Smooth muscle cell of the brain vasculature (primary cell): ENCODE measurements around the gene CYFIP2.

Experiments
- DNase-seq: peaks from one replicate; pipeline ENCODE4 v3.0.0-alpha.2; 2012; ENCODE audit warnings: low read depth, low spot score

CYFIP2 gene

GRCh38 chr5:157324237-157324636 is 58.3 kb downstream of the CYFIP2 start:
- no peak for DNase-seq

- DNase-seq, result no peak
Measured at GRCh38 chr5:157326440-157327005, 60.6 kb downstream of the CYFIP2 start.

- DNase-seq, result no peak
Measured at GRCh38 chr5:157327771-157328170, 61.8 kb downstream of the CYFIP2 start.

- DNase-seq, result peak; percentile 41
Measured at GRCh38 chr5:157328277-157328912, 62.5 kb downstream of the CYFIP2 start.

- no peak for DNase-seq
Measured at GRCh38 chr5:157331807-157332206, 65.9 kb downstream of the CYFIP2 start.

GRCh38 chr5:157335534-157336422 is 69.9 kb downstream of the CYFIP2 start:
- peak; percentile 51 for DNase-seq

- no peak for DNase-seq
Measured at GRCh38 chr5:157336423-157336744, 70.5 kb downstream of the CYFIP2 start.

GRCh38 chr5:157339409-157339808 is 73.5 kb downstream of the CYFIP2 start:
- DNase-seq, result no peak

- no peak for DNase-seq
Measured at GRCh38 chr5:157342822-157343402, 77.0 kb downstream of the CYFIP2 start.

- no peak for DNase-seq
Measured at GRCh38 chr5:157343842-157344790, 78.2 kb downstream of the CYFIP2 start.

GRCh38 chr5:157345067-157345466 is 79.1 kb downstream of the CYFIP2 start:
- DNase-seq, result no peak

- DNase-seq, result no peak
Measured at GRCh38 chr5:157345485-157345884, 79.6 kb downstream of the CYFIP2 start.

GRCh38 chr5:157347301-157348048 is 81.6 kb downstream of the CYFIP2 start:
- no peak for DNase-seq

GRCh38 chr5:157348049-157348400 is 82.1 kb downstream of the CYFIP2 start:
- DNase-seq, result no peak

- no peak for DNase-seq
Measured at GRCh38 chr5:157350939-157351801, 85.2 kb downstream of the CYFIP2 start.

- no peak for DNase-seq
Measured at GRCh38 chr5:157351802-157352092, 85.8 kb downstream of the CYFIP2 start.

GRCh38 chr5:157352756-157353340 is 86.9 kb downstream of the CYFIP2 start:
- DNase-seq, result no peak

GRCh38 chr5:157354800-157355199 is 88.9 kb downstream of the CYFIP2 start:
- no peak for DNase-seq

- no peak for DNase-seq
Measured at GRCh38 chr5:157356576-157356975, 90.7 kb downstream of the CYFIP2 start.

- DNase-seq, result no peak
Measured at GRCh38 chr5:157357823-157358222, 91.9 kb downstream of the CYFIP2 start.
